ENCODE results near the gene CCDC69. TPM values are rescaled to one million over a fixed set of nuclear protein-coding genes. Genes with fewer than 3 reads are reported as not detected.

The CCDC69 gene
- total and polyA plus RNA-seq, 2 of the 8 experiments (the other 6 are each of a cell fraction or from before 2014, with no cell fraction given) = 8.4 to 10.8 TPM

GRCh38 chr5:151144922-151145321 lies 79.0 kb downstream of the CCDC69 start:
- H3K4ac ChIP-seq (replicated peaks; ENCODE audit: insufficient read length, low read depth, low read length) = no peak overlapping the region
- peaks cover 0 to 2% of the 10 kb centered on the region in 2 experiments for H4K20me1 ChIP-seq (replicated peaks in 1 of 2; ENCODE audit: control insufficient read depth in 1 of 2, insufficient read depth in 2 of 2, low read length in 2 of 2)
- no peak overlapping the region for H3K18ac ChIP-seq (ENCODE audit: extremely low read depth, low read length)
- H2BK12ac ChIP-seq (ENCODE audit: low read depth, low read length) = no peak overlapping the region
- no peak overlapping the region for H2AFZ ChIP-seq (ENCODE audit: low read length)
- H2BK5ac ChIP-seq (ENCODE audit: low read depth, low read length) = no peak overlapping the region
- H3K79me1 ChIP-seq (ENCODE audit: low read depth, low read length) = peaks cover 2% of the 10 kb centered on the region
- no peak overlapping the region for H2AK5ac ChIP-seq (ENCODE audit: low read depth, low read length)
- 86% methylated on average over 7 of the region's 7 CpGs; no CpG with 5 or more reads in 1 of the 2 experiments for WGBS, 2 experiments (ENCODE audit: extremely low coverage in 1 of 2, insufficient coverage in 1 of 2, insufficient read length in 1 of 2, insufficient replicate concordance in 2 of 2, low coverage in 1 of 2, low lambda C conversion rate in 2 of 2, missing lambda C conversion rate in 1 of 2)
- peaks cover 0 to 3% (median 0%) of the 10 kb centered on the region in 4 experiments; a peak in 1 of 8 replicates for H3K36me3 ChIP-seq (ENCODE audit: control insufficient read depth in 2 of 4, insufficient read depth in 4 of 4, low read length in 3 of 4)
- POLR2A ChIA-PET (ENCODE audit: partially characterized antibody) = interaction anchor here (1.2 to 1.5 kb wide), 2 partner anchors 15 to 23 kb away, joined by 3 read pairs; no protein-coding TSS in a partner anchor
- H3K9ac ChIP-seq (replicated peaks in 1 of 4; ENCODE audit: extremely low read depth in 1 of 4, low read depth in 3 of 4, low read length in 3 of 4) = no peak overlapping the region
- no peak overlapping the region for H4K5ac ChIP-seq (ENCODE audit: insufficient read length, low read depth, low read length)
- H3K27ac ChIP-seq (ENCODE audit: low read depth, low read length) = no peak overlapping the region
- no peaks in the 10 kb centered on the region for H3K23me2 ChIP-seq (ENCODE audit: low read depth, low read length)
- CTCF ChIA-PET (ENCODE audit: partially characterized antibody) = interaction anchor here (0.8 to 39.8 kb wide), 11 partner anchors 11 to 470 kb away, joined by 3 to 810 read pairs (median 4); partner anchors contain the start of gene ANXA6
- H2BK20ac ChIP-seq (ENCODE audit: low read length) = no peak overlapping the region
- no peak overlapping the region for H3K14ac ChIP-seq (ENCODE audit: insufficient read length)
- H3K4me1 ChIP-seq (replicated peaks in 1 of 4; ENCODE audit: control insufficient read depth in 3 of 4, insufficient read depth in 4 of 4, low read length in 3 of 4) = peaks cover 0 to 12% (median 7%) of the 10 kb centered on the region in 4 experiments; a peak in 5 of 7 replicates
- H4K91ac ChIP-seq (replicated peaks; ENCODE audit: insufficient read length, low read length) = no peak overlapping the region
- H3K4me2 ChIP-seq (ENCODE audit: insufficient read depth in 1 of 2, low read depth in 2 of 2, low read length in 2 of 2) = no peak overlapping the region
- DNase-seq (ENCODE audit: low read depth in 1 of 2, low spot score in 2 of 2) (no peak), FAIRE-seq (no peak)
- H3K79me2 ChIP-seq (ENCODE audit: control insufficient read depth in 1 of 2, insufficient read depth in 2 of 2, low read length in 2 of 2) = no peaks in the 10 kb centered on the region
- H3K56ac ChIP-seq (replicated peaks; ENCODE audit: insufficient read length, low read depth, low read length) = no peak overlapping the region
- no peak overlapping the region for H3K23ac ChIP-seq (ENCODE audit: insufficient read length)
- no peaks in the 10 kb centered on the region; a peak in 1 of 7 replicates for H3K27me3 ChIP-seq (replicated peaks in 1 of 4; ENCODE audit: control insufficient read depth in 3 of 4, extremely low read depth in 1 of 4, insufficient read depth in 3 of 4, low read length in 3 of 4)
- H2BK15ac ChIP-seq (ENCODE audit: low read length) = no peak overlapping the region
- H3K9me3 ChIP-seq (ENCODE audit: insufficient read depth in 2 of 2, low read depth in 1 of 2, low read length in 1 of 2) = no peaks in the 10 kb centered on the region
- no peak overlapping the region for H3K4me3 ChIP-seq (ENCODE audit: extremely low read depth in 1 of 4, insufficient read depth in 2 of 4, low read depth in 3 of 4, low read length in 4 of 4)
- TF ChIP-seq SP1 (IDR thresholded peaks at IDR 0.05; ENCODE audit: low read depth, low read length) (no peak), MAFK (IDR thresholded peaks at IDR 0.05; ENCODE audit: low read depth, low read length) (no peak), KDM1A (IDR thresholded peaks at IDR 0.05; ENCODE audit: borderline replicate concordance, low read length) (no peak), POLR2A (IDR thresholded peaks at IDR 0.05; ENCODE audit: control extremely low read depth in 1 of 2, low read depth in 2 of 2, low read length in 2 of 2) (no peak), BACH1 (IDR thresholded peaks at IDR 0.05; ENCODE audit: low read length) (no peak), NANOG (IDR thresholded peaks at IDR 0.05; ENCODE audit: insufficient read depth, low read depth, low read length, poor library complexity, severe bottlenecking) (no peak), GTF2F1 (IDR thresholded peaks at IDR 0.05; ENCODE audit: borderline replicate concordance, low read depth, low read length) (no peak), SIRT6 (IDR thresholded peaks at IDR 0.05; ENCODE audit: low read length) (no peak), SIX5 (IDR thresholded peaks at IDR 0.05; ENCODE audit: low read depth, low read length) (no peak), TAF1 (IDR thresholded peaks at IDR 0.05; ENCODE audit: low read depth, low read length) (no peak)
- no peak overlapping the region for H2BK120ac ChIP-seq (replicated peaks; ENCODE audit: low read depth, low read length)
- H4K8ac ChIP-seq (ENCODE audit: extremely low read depth, insufficient read depth, low read length) = no peak overlapping the region
